ENCODE results near the gene TCEAL3. TPM values are rescaled to one million over a fixed set of nuclear protein-coding genes. Genes with fewer than 3 reads are reported as not detected.
"Not testable (repeated sequence)": the region's sequence is repeated elsewhere in the genome, so short reads cannot be mapped to it uniquely, and the experiment has no call there.

The TCEAL3 gene
- total and polyA plus RNA-seq, 2 experiments from 2014 or later = 28.7 to 91.7 TPM

GRCh38 chrX:103586314-103586646 is 21.5 kb upstream of the TCEAL3 start:
- H3K9me3 ChIP-seq (ENCODE audit: low read depth) = no peaks in the 10 kb centered on the region
- TF ChIP-seq EZH2 (IDR thresholded peaks at IDR 0.05; ENCODE audit: borderline replicate concordance) = no peak
- TF ChIP-seq CTCF (IDR thresholded peaks at IDR 0.05; ENCODE audit: poor library complexity) = no peak
- no peak for TF ChIP-seq EZH2phosphoT487 (IDR thresholded peaks at IDR 0.05; ENCODE audit: low read depth, severe bottlenecking, unreplicated experiment)
- peak; percentile 15 for DNase-seq (ENCODE audit: low spot score)
- H3K27ac ChIP-seq = peak overlapping the region; percentile 87
- no peaks in the 10 kb centered on the region for H3K36me3 ChIP-seq (replicated peaks; ENCODE audit: insufficient read depth, low read depth)
- WGBS (ENCODE audit: low lambda C conversion rate, missing lambda C conversion rate) = 51% methylated on average over 5 of the region's 5 CpGs
- no peaks in the 10 kb centered on the region for H3K27me3 ChIP-seq
- H3K9me2 ChIP-seq (replicated peaks; ENCODE audit: insufficient read depth) = no peaks in the 10 kb centered on the region
- peaks cover 15% of the 10 kb centered on the region for H3K79me2 ChIP-seq
- no peak overlapping the region for H2AFZ ChIP-seq
- H3K4me2 ChIP-seq = peak overlapping the region; percentile 77
- H4K20me1 ChIP-seq (ENCODE audit: insufficient read depth, poor library complexity, severe bottlenecking) = no peaks in the 10 kb centered on the region
- no peaks in the 10 kb centered on the region for H3K4me1 ChIP-seq (ENCODE audit: insufficient read depth)
- peak overlapping the region; percentile 66 for H3K4me3 ChIP-seq

GRCh38 chrX:103586659-103587058 is 21.1 kb upstream of the TCEAL3 start:
- no peak for DNase-seq (ENCODE audit: low spot score)
- H3K27me3 ChIP-seq = no peaks in the 10 kb centered on the region
- H4K20me1 ChIP-seq (ENCODE audit: insufficient read depth, poor library complexity, severe bottlenecking) = no peaks in the 10 kb centered on the region
- H2AFZ ChIP-seq = no peak overlapping the region
- no peaks in the 10 kb centered on the region for H3K9me3 ChIP-seq (ENCODE audit: low read depth)
- 73% methylated on average over 4 of the region's 4 CpGs for WGBS (ENCODE audit: low lambda C conversion rate, missing lambda C conversion rate)
- H3K4me1 ChIP-seq (ENCODE audit: insufficient read depth) = no peaks in the 10 kb centered on the region
- peak overlapping the region; percentile 77 for H3K4me2 ChIP-seq
- no peaks in the 10 kb centered on the region for H3K9me2 ChIP-seq (replicated peaks; ENCODE audit: insufficient read depth)
- no peaks in the 10 kb centered on the region for H3K36me3 ChIP-seq (replicated peaks; ENCODE audit: insufficient read depth, low read depth)
- H3K4me3 ChIP-seq = no peak overlapping the region
- no peak for TF ChIP-seq EZH2 (IDR thresholded peaks at IDR 0.05; ENCODE audit: borderline replicate concordance)
- no peak for TF ChIP-seq CTCF (IDR thresholded peaks at IDR 0.05; ENCODE audit: poor library complexity)
- TF ChIP-seq EZH2phosphoT487 (IDR thresholded peaks at IDR 0.05; ENCODE audit: low read depth, severe bottlenecking, unreplicated experiment) = no peak
- peaks cover 15% of the 10 kb centered on the region for H3K79me2 ChIP-seq
- H3K27ac ChIP-seq = peak overlapping the region; percentile 87

GRCh38 chrX:103592295-103592694 is 15.5 kb upstream of the TCEAL3 start:
- not testable (repeated sequence) for H3K4me1 ChIP-seq (ENCODE audit: insufficient read depth); H3K9me2 ChIP-seq (replicated peaks; ENCODE audit: insufficient read depth); H3K9me3 ChIP-seq (ENCODE audit: low read depth); H3K36me3 ChIP-seq (replicated peaks; ENCODE audit: insufficient read depth, low read depth); H3K4me3 ChIP-seq; DNase-seq (ENCODE audit: low spot score); H3K79me2 ChIP-seq; H3K27ac ChIP-seq; H2AFZ ChIP-seq; H3K4me2 ChIP-seq; H4K20me1 ChIP-seq (ENCODE audit: insufficient read depth, poor library complexity, severe bottlenecking); H3K27me3 ChIP-seq
- WGBS (ENCODE audit: low lambda C conversion rate, missing lambda C conversion rate) = 100% methylated on average over 1 of the region's 1 CpG

- not testable (repeated sequence) for H3K79me2 ChIP-seq; H3K4me2 ChIP-seq; H3K36me3 ChIP-seq (replicated peaks; ENCODE audit: insufficient read depth, low read depth); H3K27ac ChIP-seq; DNase-seq (ENCODE audit: low spot score); H3K4me1 ChIP-seq (ENCODE audit: insufficient read depth); H3K27me3 ChIP-seq; H3K9me3 ChIP-seq (ENCODE audit: low read depth); H2AFZ ChIP-seq; H3K4me3 ChIP-seq; H3K9me2 ChIP-seq (replicated peaks; ENCODE audit: insufficient read depth); H4K20me1 ChIP-seq (ENCODE audit: insufficient read depth, poor library complexity, severe bottlenecking)
- WGBS (ENCODE audit: low lambda C conversion rate, missing lambda C conversion rate) = 95% methylated on average over 6 of the region's 6 CpGs
Observed at GRCh38 chrX:103595202-103595601, 12.6 kb upstream of the TCEAL3 start.

Measured in hepatocyte (in vitro differentiated cells).